GM23338 (cell line): ENCODE measurements around the gene STAC. TPM values are rescaled to one million over a fixed set of nuclear protein-coding genes. Genes with fewer than 3 reads are reported as not detected.

Source experiments
- ATAC-seq: fragments of 200-7000 bp; cut with Tn5 transposase; 3 replicates; pipeline ENCODE4 v1.9.1; 2020
- DNase-seq: peaks from one replicate; pipeline ENCODE4 v3.0.0-alpha.2; 2015; ENCODE audit warnings: low spot score
- H2AFZ ChIP-seq: fragments of 200-600 bp; sonication (generic); 2 replicates; pipeline ENCODE4 v1.8.0; 2016; ENCODE audit warnings: antibody characterized with exemption, mild to moderate bottlenecking, moderate library complexity
- H3F3A ChIP-seq: fragments of 200-600 bp; sonication (generic); replicated peaks from 2 replicates; pipeline ENCODE4 v1.8.0; 2017; ENCODE audit warnings: antibody characterized with exemption, mixed run types, low read depth
- H3K27ac ChIP-seq: fragments of 200-600 bp; sonication (generic); 2 replicates; pipeline ENCODE4 v1.6.1; 2016; ENCODE audit warnings: low read depth
- H3K27me3 ChIP-seq: fragments of 200-600 bp; sonication (generic); 2 replicates; pipeline ENCODE4 v1.8.0; 2016; ENCODE audit warnings: mild to moderate bottlenecking, mixed run types, moderate library complexity; ENCODE audit not compliant: insufficient read depth
- H3K36me3 ChIP-seq: fragments of 200-600 bp; sonication (generic); 2 replicates; pipeline ENCODE4 v1.8.0; 2016; ENCODE audit warnings: mild to moderate bottlenecking; ENCODE audit not compliant: insufficient read depth
- H3K4me1 ChIP-seq: fragments of 200-600 bp; sonication (generic); 2 replicates; pipeline ENCODE4 v1.8.0; 2016; ENCODE audit warnings: mild to moderate bottlenecking, moderate library complexity; ENCODE audit not compliant: insufficient read depth
- H3K4me2 ChIP-seq: fragments of 200-600 bp; sonication (generic); 2 replicates; pipeline ENCODE4 v1.7.1; 2017; ENCODE audit warnings: mixed run types
- H3K4me3 ChIP-seq: fragments of 200-600 bp; sonication (generic); 2 replicates; pipeline ENCODE4 v1.6.1; 2016; ENCODE audit warnings: mixed run types
- H3K79me2 ChIP-seq: fragments of 200-600 bp; sonication (generic); replicated peaks from 2 replicates; pipeline ENCODE4 v1.8.0; 2017; ENCODE audit warnings: mild to moderate bottlenecking; ENCODE audit not compliant: insufficient read depth
- H3K9me2 ChIP-seq: fragments of 200-600 bp; sonication (generic); 2 replicates; pipeline ENCODE4 v1.8.0; 2017; ENCODE audit not compliant: insufficient read depth
- H4K20me1 ChIP-seq: fragments of 200-600 bp; sonication (generic); replicated peaks from 2 replicates; pipeline ENCODE4 v1.8.0; 2017; ENCODE audit warnings: mild to moderate bottlenecking; ENCODE audit not compliant: insufficient read depth
- H3K27ac Mint-ChIP-seq: 2 replicates; pipeline ENCODE4 v1.8.0; 2020; ENCODE audit warnings: inconsistent platforms, mild to moderate bottlenecking, moderate library complexity, mixed read lengths
- H3K27me3 Mint-ChIP-seq: 3 replicates; pipeline ENCODE4 v1.8.0; 2022; ENCODE audit warnings: low read depth, mild to moderate bottlenecking, moderate library complexity, mixed read lengths, inconsistent platforms; ENCODE audit not compliant: insufficient read depth, poor library complexity
- H3K36me3 Mint-ChIP-seq: 3 replicates; pipeline ENCODE4 v1.8.0; 2021; ENCODE audit warnings: low read depth, mild to moderate bottlenecking, inconsistent platforms, moderate library complexity, mixed read lengths
- H3K4me1 Mint-ChIP-seq: 3 replicates; pipeline ENCODE4 v1.8.0; 2020; ENCODE audit warnings: mild to moderate bottlenecking, inconsistent platforms, mixed read lengths
- H3K4me3 Mint-ChIP-seq: 3 replicates; pipeline ENCODE4 v1.8.0; 2021; ENCODE audit warnings: moderate library complexity, mild to moderate bottlenecking, inconsistent platforms, mixed read lengths
- H3K9me3 Mint-ChIP-seq: 3 replicates; pipeline ENCODE4 v1.8.0; 2020; ENCODE audit warnings: moderate library complexity, mild to moderate bottlenecking, inconsistent platforms, mixed read lengths
- CREB1 ChIP-seq: fragments of 250-450 bp; sonication (Bioruptor Pico); IDR thresholded peaks from 2 replicates; pipeline ENCODE4 v1.5.0; 2020; ENCODE audit warnings: low read depth, mild to moderate bottlenecking, moderate library complexity
- CTCF ChIP-seq, 2 experiments: fragments of 200-600 bp in 1 of 2; sonication (generic) in 1 of 2; conservative IDR thresholded peaks; 2 replicates each; pipeline versions ENCODE4 v1.5.1 to v1.6.1; 2016 to 2017; ENCODE audit warnings: antibody characterized with exemption in 2 of 2, low read depth in 2 of 2, mild to moderate bottlenecking in 2 of 2, moderate library complexity in 1 of 2
- ETS1 ChIP-seq: IDR thresholded peaks from 2 replicates; pipeline ENCODE4 v1.6.1; 2016; ENCODE audit warnings: antibody characterized with exemption
- EZH2 ChIP-seq: fragments of 200-600 bp; sonication (generic); IDR thresholded peaks from one replicate; pipeline ENCODE4 v1.8.0; 2017; ENCODE audit warnings: antibody characterized with exemption, mild to moderate bottlenecking, low read depth; ENCODE audit not compliant: unreplicated experiment
- EZH2phosphoT487 ChIP-seq: fragments of 200-600 bp; sonication (generic); IDR thresholded peaks from one replicate; pipeline ENCODE4 v1.8.1; 2018; ENCODE audit warnings: antibody characterized with exemption; ENCODE audit not compliant: unreplicated experiment
- JUNB ChIP-seq: IDR thresholded peaks from one replicate; pipeline ENCODE4 v1.6.1; 2016; ENCODE audit warnings: antibody characterized with exemption; ENCODE audit not compliant: unreplicated experiment
- NANOG ChIP-seq: IDR thresholded peaks from 2 replicates; pipeline ENCODE4 v1.6.1; 2016; ENCODE audit warnings: antibody characterized with exemption, borderline replicate concordance
- POLR2AphosphoS5 ChIP-seq: IDR thresholded peaks from 2 replicates; pipeline ENCODE4 v1.6.1; 2016; ENCODE audit warnings: antibody characterized with exemption, low read depth
- STAT1 ChIP-seq: IDR thresholded peaks from one replicate; pipeline ENCODE4 v1.6.1; 2016; ENCODE audit warnings: antibody characterized with exemption; ENCODE audit not compliant: unreplicated experiment
- ZNF114 ChIP-seq: fragments of 250-450 bp; sonication (Bioruptor Pico); IDR thresholded peaks from 2 replicates; pipeline ENCODE4 v1.5.0; 2020; ENCODE audit warnings: mild to moderate bottlenecking, moderate library complexity
- ZNF331 ChIP-seq: fragments of 250-450 bp; sonication (Bioruptor Pico); IDR thresholded peaks from 2 replicates; pipeline ENCODE4 v1.5.0; 2020; ENCODE audit warnings: low read depth, mild to moderate bottlenecking, moderate library complexity
- ZNF462 ChIP-seq: fragments of 250-450 bp; sonication (Bioruptor Pico); IDR thresholded peaks from 2 replicates; pipeline ENCODE4 v1.5.0; 2020; ENCODE audit warnings: mild to moderate bottlenecking, moderate library complexity
- polyA plus RNA-seq: library from polyadenylated mRNA; unstranded; fragments of >200 nt; fragmentation: Nextera tagmentation; extraction: Ambion mirVana; gene quantifications from 2 replicates; pipeline ENCODE4 v1.2.1, GENCODE V29; 2016
- total RNA-seq: library from RNA; depleted of rRNA; stranded (reverse); fragments of >200 nt; shearing (Covaris generic); gene quantifications from 2 replicates; pipeline ENCODE4 v1.2.3, GENCODE V29; 2014
- TF ChIP-seq, protein P1 (sequence below): IDR thresholded peaks from one replicate; pipeline ENCODE4 v1.6.1; 2018; ENCODE audit warnings: antibody characterized with exemption; ENCODE audit not compliant: unreplicated experiment

The STAC gene
- total and polyA plus RNA-seq, 2 experiments from 2014 or later, result 5.6 to 22.9 TPM

GRCh38 chr3:36364260-36364659, 16.0 kb upstream of the STAC start:
- H3K9me2 ChIP-seq, result 0 out of 2 replicates have a peak, but pooled peaks cover 4% of the 10 kb centered on the region
- peak overlapping the region; percentile 67; the same call in 1 of the 2 replicates for H2AFZ ChIP-seq
- H4K20me1 ChIP-seq, result no peaks in the 10 kb centered on the region
- ATAC-seq (no peak), DNase-seq (no peak)
- H3F3A ChIP-seq, result no peaks in the 10 kb centered on the region
- TF ChIP-seq ZNF462 (CRISPR knock-in tag) (no peak), CTCF (conservative IDR thresholded peaks at IDR 0.05; ENCODE audit: low read depth in 2 of 2) (no peak), ZNF331 (CRISPR knock-in tag) (no peak), ZNF114 (CRISPR knock-in tag) (no peak), STAT1 (no peak), CREB1 (CRISPR knock-in tag) (no peak), EZH2phosphoT487 (no peak), EZH2 (no peak), JUNB (no peak), NANOG (no peak), POLR2AphosphoS5 (no peak), ETS1 (no peak)
- TF ChIP-seq, protein P1, sequence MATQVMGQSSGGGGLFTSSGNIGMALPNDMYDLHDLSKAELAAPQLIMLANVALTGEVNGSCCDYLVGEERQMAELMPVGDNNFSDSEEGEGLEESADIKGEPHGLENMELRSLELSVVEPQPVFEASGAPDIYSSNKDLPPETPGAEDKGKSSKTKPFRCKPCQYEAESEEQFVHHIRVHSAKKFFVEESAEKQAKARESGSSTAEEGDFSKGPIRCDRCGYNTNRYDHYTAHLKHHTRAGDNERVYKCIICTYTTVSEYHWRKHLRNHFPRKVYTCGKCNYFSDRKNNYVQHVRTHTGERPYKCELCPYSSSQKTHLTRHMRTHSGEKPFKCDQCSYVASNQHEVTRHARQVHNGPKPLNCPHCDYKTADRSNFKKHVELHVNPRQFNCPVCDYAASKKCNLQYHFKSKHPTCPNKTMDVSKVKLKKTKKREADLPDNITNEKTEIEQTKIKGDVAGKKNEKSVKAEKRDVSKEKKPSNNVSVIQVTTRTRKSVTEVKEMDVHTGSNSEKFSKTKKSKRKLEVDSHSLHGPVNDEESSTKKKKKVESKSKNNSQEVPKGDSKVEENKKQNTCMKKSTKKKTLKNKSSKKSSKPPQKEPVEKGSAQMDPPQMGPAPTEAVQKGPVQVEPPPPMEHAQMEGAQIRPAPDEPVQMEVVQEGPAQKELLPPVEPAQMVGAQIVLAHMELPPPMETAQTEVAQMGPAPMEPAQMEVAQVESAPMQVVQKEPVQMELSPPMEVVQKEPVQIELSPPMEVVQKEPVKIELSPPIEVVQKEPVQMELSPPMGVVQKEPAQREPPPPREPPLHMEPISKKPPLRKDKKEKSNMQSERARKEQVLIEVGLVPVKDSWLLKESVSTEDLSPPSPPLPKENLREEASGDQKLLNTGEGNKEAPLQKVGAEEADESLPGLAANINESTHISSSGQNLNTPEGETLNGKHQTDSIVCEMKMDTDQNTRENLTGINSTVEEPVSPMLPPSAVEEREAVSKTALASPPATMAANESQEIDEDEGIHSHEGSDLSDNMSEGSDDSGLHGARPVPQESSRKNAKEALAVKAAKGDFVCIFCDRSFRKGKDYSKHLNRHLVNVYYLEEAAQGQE, result no peak
- Mint-ChIP-seq H3K27me3 (no peaks in the 10 kb centered on the region), H3K27ac (no peak overlapping the region), H3K9me3 (no peaks in the 10 kb centered on the region), H3K4me1 (peaks cover 7% of the 10 kb centered on the region), H3K36me3 (no peaks in the 10 kb centered on the region), H3K4me3 (no peak overlapping the region)
- no peaks in the 10 kb centered on the region for H3K27me3 ChIP-seq
- H3K4me3 ChIP-seq, result no peak overlapping the region
- no peak overlapping the region for H3K27ac ChIP-seq
- H3K4me1 ChIP-seq, result no peaks in the 10 kb centered on the region
- H3K36me3 ChIP-seq, result no peaks in the 10 kb centered on the region
- H3K79me2 ChIP-seq, result no peaks in the 10 kb centered on the region
- no peak overlapping the region for H3K4me2 ChIP-seq
